Measurements from ENCODE around the gene STK10. TPM values are rescaled to one million over a fixed set of nuclear protein-coding genes. Genes with fewer than 3 reads are reported as not detected.

The STK10 gene
- total RNA-seq, 2 donors from 2014 or later, result 16.1 to 23.2 TPM

GRCh38 chr5:172054611-172055153 lies 133.3 kb downstream of the STK10 start:
- H3K36me3 ChIP-seq, result peaks cover 4% of the 10 kb centered on the region
- no peaks in the 10 kb centered on the region for H3K9me3 ChIP-seq
- no peak overlapping the region for H3K4me3 ChIP-seq
- DNase-seq, result no peak
- no peak overlapping the region for H3K9ac ChIP-seq (ENCODE audit: low read depth in 2 of 2, low read length in 2 of 2)
- intact Hi-C loops (cut with DNase I), result no loop called here
- no peaks in the 10 kb centered on the region for H3K27me3 ChIP-seq
- no peaks in the 10 kb centered on the region for H3K4me1 ChIP-seq
- H3K27ac ChIP-seq, result no peak overlapping the region
- no peak for TF ChIP-seq CTCF (IDR thresholded peaks at IDR 0.05)

GRCh38 chr5:172052450-172053236 lies 135.4 kb downstream of the STK10 start:
- Histone ChIP-seq H3K4me3 (no peak overlapping the region), H3K4me1 (no peaks in the 10 kb centered on the region), H3K27ac (no peak overlapping the region), H3K27me3 (no peaks in the 10 kb centered on the region), H3K9me3 (no peaks in the 10 kb centered on the region), H3K9ac (ENCODE audit: low read depth in 2 of 2, low read length in 2 of 2) (no peak overlapping the region), H3K36me3 (peaks cover 4% of the 10 kb centered on the region)
- no peak for DNase-seq
- intact Hi-C loops (cut with DNase I), result no loop called here
- TF ChIP-seq CTCF (IDR thresholded peaks at IDR 0.05), result no peak

GRCh38 chr5:172051643-172052339 lies 136.2 kb downstream of the STK10 start:
- H3K9ac ChIP-seq (ENCODE audit: low read depth in 2 of 2, low read length in 2 of 2), result no peak overlapping the region
- H3K4me3 ChIP-seq, result no peak overlapping the region
- intact Hi-C loops (cut with DNase I), result no loop called here
- no peak for TF ChIP-seq CTCF (IDR thresholded peaks at IDR 0.05)
- no peaks in the 10 kb centered on the region for H3K27me3 ChIP-seq
- H3K27ac ChIP-seq, result no peak overlapping the region
- H3K4me1 ChIP-seq, result no peaks in the 10 kb centered on the region
- H3K9me3 ChIP-seq, result no peaks in the 10 kb centered on the region
- H3K36me3 ChIP-seq, result peaks cover 4% of the 10 kb centered on the region
- no peak for DNase-seq

- TF ChIP-seq CTCF (IDR thresholded peaks at IDR 0.05), result no peak
- no peaks in the 10 kb centered on the region for H3K27me3 ChIP-seq
- no peak overlapping the region for H3K9ac ChIP-seq (ENCODE audit: low read depth in 2 of 2, low read length in 2 of 2)
- H3K9me3 ChIP-seq, result no peaks in the 10 kb centered on the region
- H3K4me3 ChIP-seq, result no peak overlapping the region
- intact Hi-C loops (cut with DNase I), result no loop called here
- no peak for DNase-seq
- H3K4me1 ChIP-seq, result no peaks in the 10 kb centered on the region
- no peak overlapping the region for H3K27ac ChIP-seq
- peaks cover 4% of the 10 kb centered on the region for H3K36me3 ChIP-seq
Observed at GRCh38 chr5:172050080-172050479, 137.9 kb downstream of the STK10 start.

GRCh38 chr5:172049226-172049796 lies 138.7 kb downstream of the STK10 start:
- intact Hi-C loops (cut with DNase I), result no loop called here
- Histone ChIP-seq H3K9me3 (no peaks in the 10 kb centered on the region), H3K4me1 (no peaks in the 10 kb centered on the region), H3K4me3 (no peak overlapping the region), H3K27me3 (no peaks in the 10 kb centered on the region), H3K27ac (no peak overlapping the region), H3K36me3 (peaks cover 4% of the 10 kb centered on the region), H3K9ac (ENCODE audit: low read depth in 2 of 2, low read length in 2 of 2) (no peak overlapping the region)
- TF ChIP-seq CTCF (IDR thresholded peaks at IDR 0.05), result no peak
- no peak for DNase-seq

Data from colonic mucosa (tissue), 4 donors.